Activated naive CD8-positive, alpha-beta T cell treated with anti-CD3 and anti-CD28 coated beads, Interleukin-2, amount 50 U/mL, for 16 hours (primary cell): ENCODE data around the gene CMTM5.
"Not testable (repeated sequence)": the region's sequence is repeated elsewhere in the genome, so short reads cannot be mapped to it uniquely, and the experiment has no call there.

ENCODE experiments used
- DNase-seq: peaks from one replicate; pipeline ENCODE4 v3.0.0-alpha.2; 2020; ENCODE audit warnings: low read depth, low spot score

CMTM5 gene

GRCh38 chr14:23398348-23398747 lies 21.5 kb downstream of the CMTM5 start:
- no peak for DNase-seq

- no peak for DNase-seq
Observed at GRCh38 chr14:23399136-23399535, 22.3 kb downstream of the CMTM5 start.

- DNase-seq: no peak
Observed at GRCh38 chr14:23399591-23399990, 22.7 kb downstream of the CMTM5 start.

GRCh38 chr14:23400496-23401149 lies 23.8 kb downstream of the CMTM5 start:
- not testable (repeated sequence) for DNase-seq

GRCh38 chr14:23401291-23401690 lies 24.4 kb downstream of the CMTM5 start:
- no peak for DNase-seq

- DNase-seq: no peak
Observed at GRCh38 chr14:23402296-23403138, 25.7 kb downstream of the CMTM5 start.

- no peak for DNase-seq
Observed at GRCh38 chr14:23403139-23403438, 26.2 kb downstream of the CMTM5 start.

- no peak for DNase-seq
Observed at GRCh38 chr14:23403908-23404307, 27.1 kb downstream of the CMTM5 start.

GRCh38 chr14:23404331-23404900 lies 27.6 kb downstream of the CMTM5 start:
- no peak for DNase-seq

GRCh38 chr14:23405096-23405495 lies 28.2 kb downstream of the CMTM5 start:
- no peak for DNase-seq

GRCh38 chr14:23405516-23406025 lies 28.7 kb downstream of the CMTM5 start:
- no peak for DNase-seq

GRCh38 chr14:23406244-23406643 lies 29.4 kb downstream of the CMTM5 start:
- no peak for DNase-seq

- DNase-seq: no peak
Observed at GRCh38 chr14:23406725-23407355, 30.0 kb downstream of the CMTM5 start.

- DNase-seq: no peak
Observed at GRCh38 chr14:23407516-23408306, 30.9 kb downstream of the CMTM5 start, which contains the start of gene MYH6. Gene MYH6 (minus strand): TSS chr14:23408273. CDS start chr14:23407223, 1,050 bp downstream.

GRCh38 chr14:23408307-23408630 lies 31.4 kb downstream of the CMTM5 start:
- DNase-seq: no peak

GRCh38 chr14:23409475-23409874 lies 32.6 kb downstream of the CMTM5 start:
- DNase-seq: no peak

GRCh38 chr14:23409966-23410635 lies 33.3 kb downstream of the CMTM5 start:
- DNase-seq: no peak

- no peak for DNase-seq
Observed at GRCh38 chr14:23411563-23412525, 35.0 kb downstream of the CMTM5 start.

- DNase-seq: no peak
Observed at GRCh38 chr14:23413681-23414080, 36.8 kb downstream of the CMTM5 start.

- no peak for DNase-seq
Observed at GRCh38 chr14:23414254-23414653, 37.4 kb downstream of the CMTM5 start.
